ENCODE data around the gene AP5S1.
"Not testable (repeated sequence)": the region's sequence is repeated elsewhere in the genome, so short reads cannot be mapped to it uniquely, and the experiment has no call there.

The AP5S1 gene

GRCh38 chr20:3812975-3813847 is 7.1 kb upstream of the AP5S1 start:
- DNase-seq (ENCODE audit: low read depth): no peak

GRCh38 chr20:3813848-3814581 is 6.3 kb upstream of the AP5S1 start:
- DNase-seq (ENCODE audit: low read depth): peak; percentile 60

GRCh38 chr20:3814928-3815495 is 5.3 kb upstream of the AP5S1 start:
- no peak for DNase-seq (ENCODE audit: low read depth)

- DNase-seq (ENCODE audit: low read depth): no peak
Measured at GRCh38 chr20:3815703-3816315, 4.5 kb upstream of the AP5S1 start.

- DNase-seq (ENCODE audit: low read depth): no peak
Measured at GRCh38 chr20:3818155-3819151, 1.9 kb upstream of the AP5S1 start.

- DNase-seq (ENCODE audit: low read depth): no peak
Measured at GRCh38 chr20:3819411-3820047, 818 bp upstream of the AP5S1 start.

GRCh38 chr20:3820901-3821727 is 767 bp downstream of the AP5S1 start:
- no peak for DNase-seq (ENCODE audit: low read depth)

GRCh38 chr20:3821996-3822395 is 1.6 kb downstream of the AP5S1 start:
- DNase-seq (ENCODE audit: low read depth): no peak

GRCh38 chr20:3823881-3824280 is 3.5 kb downstream of the AP5S1 start:
- DNase-seq (ENCODE audit: low read depth): no peak

GRCh38 chr20:3825526-3825925 is 5.2 kb downstream of the AP5S1 start:
- no peak for DNase-seq (ENCODE audit: low read depth)

GRCh38 chr20:3826420-3826819 is 6.1 kb downstream of the AP5S1 start:
- no peak for DNase-seq (ENCODE audit: low read depth)

GRCh38 chr20:3828798-3829197 is 8.5 kb downstream of the AP5S1 start:
- no peak for DNase-seq (ENCODE audit: low read depth)

- not testable (repeated sequence) for DNase-seq (ENCODE audit: low read depth)
Measured at GRCh38 chr20:3829891-3830290, 9.5 kb downstream of the AP5S1 start.

GRCh38 chr20:3836132-3836531 is 15.8 kb downstream of the AP5S1 start:
- DNase-seq (ENCODE audit: low read depth): no peak

GRCh38 chr20:3839328-3839727 is 19.0 kb downstream of the AP5S1 start:
- no peak for DNase-seq (ENCODE audit: low read depth)

GRCh38 chr20:3840201-3840600 is 19.9 kb downstream of the AP5S1 start:
- not testable (repeated sequence) for DNase-seq (ENCODE audit: low read depth)

GRCh38 chr20:3842348-3842930 is 22.1 kb downstream of the AP5S1 start:
- DNase-seq (ENCODE audit: low read depth): no peak

GRCh38 chr20:3843490-3843889 is 23.1 kb downstream of the AP5S1 start:
- DNase-seq (ENCODE audit: low read depth): no peak

GRCh38 chr20:3843990-3844619 is 23.8 kb downstream of the AP5S1 start:
- not testable (repeated sequence) for DNase-seq (ENCODE audit: low read depth)
